KBM-7 (cell line): ENCODE results near the gene CARD16.

Experiments used
- DNase-seq: peaks from one replicate; pipeline ENCODE4 v3.0.0-alpha.2; 2015
- in situ Hi-C: fragments of 300-500 bp; cut with MboI; formaldehyde crosslinking; loops from 2 replicates; pipeline ENCODE4 v1.14.3; 2020; ENCODE audit warnings: low sequenced_read_pairs, low pct_unique_long_range_greater_than_20kb, mixed read lengths

The CARD16 gene

DNA sequence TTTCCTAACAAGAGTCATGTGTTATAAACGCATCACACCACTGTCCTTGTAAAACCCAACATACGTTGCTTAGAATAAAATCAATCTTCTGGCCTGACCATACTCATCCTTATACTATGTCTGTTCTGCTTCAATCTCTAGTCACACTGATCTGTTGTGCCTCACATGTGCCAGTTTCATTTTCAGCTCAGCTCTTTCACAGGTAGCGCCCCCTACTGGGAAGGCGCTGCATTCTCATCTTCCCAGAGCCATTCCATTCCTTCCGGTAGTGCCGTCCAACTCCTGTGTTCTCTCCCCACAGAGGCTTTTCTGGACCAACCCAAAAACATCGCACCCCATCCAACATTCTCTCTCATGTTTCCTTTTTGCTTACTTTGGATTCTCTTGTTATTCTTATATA is 44.3 kb downstream of the CARD16 start:
- in situ Hi-C loops: no loop called here
- DNase-seq: peak; percentile 63

DNA sequence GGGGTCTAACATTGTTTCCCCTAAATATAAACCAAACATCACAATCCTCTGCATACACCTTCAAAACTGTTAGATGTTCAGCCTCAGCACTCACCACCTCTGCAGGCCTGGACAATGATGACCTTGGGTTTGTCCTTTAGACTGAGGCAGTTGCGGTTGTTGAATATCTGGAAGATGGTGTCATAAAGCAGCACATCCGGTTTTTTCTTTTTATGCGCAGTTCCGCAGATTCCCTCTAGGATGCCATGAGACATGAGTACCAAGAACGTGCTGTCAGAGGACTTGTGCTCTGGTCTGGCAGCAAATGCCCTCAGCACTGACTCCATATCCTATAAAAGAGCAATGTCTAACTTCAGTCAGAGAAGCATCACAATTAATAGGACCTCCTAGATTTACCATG is 45.0 kb downstream of the CARD16 start:
- in situ Hi-C loops: no loop called here

GRCh38 chr11:104999721-105000120 is 45.4 kb downstream of the CARD16 start:
- DNase-seq: no peak
- in situ Hi-C loops: no loop called here

More for the DNA sequence above, 45.0 kb downstream of the CARD16 start:
- DNase-seq: no peak

DNA sequence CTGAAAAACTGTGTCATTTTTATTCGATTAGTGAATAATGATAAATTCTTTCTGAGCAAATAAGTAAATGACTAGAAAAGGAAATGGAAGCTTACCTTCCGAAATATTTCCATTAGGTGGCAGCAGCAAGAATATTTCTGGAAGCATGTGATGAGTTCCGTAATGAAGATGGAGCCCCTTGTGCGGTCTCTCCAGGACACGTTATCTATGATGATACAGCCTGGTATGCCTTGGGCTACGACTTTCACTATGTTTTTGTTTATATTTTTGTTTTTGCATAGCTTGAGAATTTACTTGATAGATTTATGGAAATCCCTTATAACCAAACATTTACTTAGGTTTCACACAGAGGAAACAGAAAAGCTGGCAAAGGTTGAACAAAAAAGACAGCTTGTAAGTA is 47.8 kb downstream of the CARD16 start:
- peak; percentile 4 for DNase-seq
- in situ Hi-C loops: no loop called here

DNA sequence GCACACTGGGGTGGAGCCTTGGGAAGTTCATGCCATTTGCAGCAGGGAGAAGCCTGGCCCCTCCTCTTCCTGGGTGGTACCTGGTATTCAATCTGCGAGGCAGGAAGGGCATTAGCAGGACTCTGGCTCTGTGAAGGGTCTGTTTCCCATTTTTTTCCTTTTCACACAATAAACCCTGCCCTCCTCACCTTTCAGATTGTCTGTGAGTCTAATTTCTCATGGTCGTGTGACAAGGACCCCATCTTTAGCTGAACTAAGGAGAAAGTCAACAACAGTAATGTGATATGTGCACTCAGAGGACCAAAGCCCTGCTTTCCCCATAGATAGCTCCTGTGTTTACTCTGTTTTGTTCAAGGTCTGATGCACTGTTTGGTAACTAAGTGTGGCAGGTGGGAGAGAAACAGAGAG is 50.1 kb downstream of the CARD16 start:
- in situ Hi-C loops: no loop called here
- DNase-seq: no peak

DNA sequence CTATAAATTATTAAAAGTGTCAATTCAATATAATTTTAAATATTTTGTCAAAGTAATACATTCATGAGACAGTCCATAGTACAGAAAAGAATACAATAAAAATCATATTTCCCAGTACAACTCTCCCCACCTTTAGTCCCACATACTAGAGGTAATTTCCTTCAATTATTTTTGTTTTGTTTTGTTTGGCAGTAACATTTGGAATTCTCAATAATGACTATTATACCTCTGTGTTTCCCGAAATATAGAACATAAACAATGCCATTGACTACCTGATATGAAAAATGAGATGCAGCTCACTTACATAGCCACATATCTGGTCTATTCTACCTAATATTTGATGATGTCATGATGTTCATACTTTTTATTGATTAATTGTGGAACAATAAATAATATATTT is 52.4 kb downstream of the CARD16 start:
- in situ Hi-C loops: no loop called here

DNA sequence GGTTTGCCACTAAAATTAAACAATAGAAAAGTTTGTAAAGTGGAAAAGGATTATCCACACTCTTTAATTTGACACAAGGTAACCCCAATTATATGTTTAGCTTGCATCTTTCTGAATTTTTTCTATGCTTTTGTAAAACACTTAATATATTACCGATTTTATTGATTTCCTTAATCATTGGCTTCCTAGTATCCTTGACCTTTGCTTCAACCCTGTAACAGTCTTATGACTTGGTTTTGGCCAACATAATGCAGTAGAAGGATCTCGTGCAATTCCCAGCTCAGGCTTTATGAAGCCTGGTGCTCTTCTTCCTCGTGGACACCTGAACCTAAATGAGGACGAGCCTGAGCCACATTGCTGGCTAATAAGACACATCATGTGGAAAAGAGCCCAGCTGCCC is 53.1 kb downstream of the CARD16 start:
- DNase-seq: no peak
- in situ Hi-C loops: no loop called here

More for the DNA sequence above, 52.4 kb downstream of the CARD16 start:
- DNase-seq: no peak
